GM19328 (cell line): ENCODE measurements around the gene TLL1.

Source experiments
- ATAC-seq: cut with Tn5 transposase; IDR thresholded peaks from one replicate; pipeline ENCODE4 v1.9.1; 2021; ENCODE audit warnings: mild to moderate bottlenecking, moderate library complexity; ENCODE audit not compliant: unreplicated experiment

Gene TLL1

GRCh38 chr4:166140951-166141350 is 267.9 kb downstream of the TLL1 start:
- no peak for ATAC-seq

GRCh38 chr4:166143227-166143626 is 270.2 kb downstream of the TLL1 start:
- no peak for ATAC-seq

GRCh38 chr4:166144607-166145006 is 271.6 kb downstream of the TLL1 start:
- ATAC-seq = no peak

DNA sequence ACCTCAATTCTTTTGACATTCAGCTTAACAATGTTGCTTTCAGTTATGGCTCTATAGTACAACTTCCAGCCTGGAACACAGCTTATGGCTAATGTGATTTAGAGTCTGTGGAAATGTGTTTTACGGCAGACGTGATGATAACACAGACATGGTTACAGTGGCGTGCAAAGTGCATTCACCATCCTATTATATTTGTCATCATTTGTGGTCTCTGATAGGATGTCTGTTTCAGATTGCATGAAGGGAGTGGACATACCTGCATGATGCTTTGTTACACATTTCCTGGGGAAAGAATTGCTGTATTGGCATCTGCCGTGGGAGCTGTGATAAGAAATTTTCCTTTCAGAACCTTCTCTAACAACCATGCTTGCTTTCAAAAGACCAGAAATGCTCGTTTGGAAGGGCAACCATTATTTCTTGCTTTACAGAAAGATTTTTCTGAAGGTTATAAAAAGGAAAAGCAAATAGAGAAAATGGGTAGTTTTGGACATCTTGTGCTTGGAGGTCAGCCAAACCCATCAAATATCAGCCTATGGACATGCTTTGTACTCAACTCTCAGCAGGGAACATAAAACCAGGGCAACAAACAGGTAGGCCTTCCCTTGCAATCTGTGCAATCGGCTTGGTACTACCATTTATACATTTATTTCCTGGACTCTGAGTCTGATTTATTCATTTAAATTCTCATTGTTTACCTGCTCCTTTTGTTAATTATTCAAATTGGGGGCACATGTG is 273.9 kb downstream of the TLL1 start:
- ATAC-seq = no peak
